ENCODE measurements around the gene IL21R.

- TF ChIP-seq GATA2 (IDR thresholded peaks at IDR 0.05; ENCODE audit: low read depth, low read length) (no peak), GATA3 (IDR thresholded peaks at IDR 0.05; ENCODE audit: low read depth, low read length) (no peak)
Observed at GRCh38 chr16:27427538-27427937, 25.6 kb downstream of the IL21R start.
